Measurements from ENCODE around the gene NUP98. TPM values are rescaled to one million over a fixed set of nuclear protein-coding genes. Genes with fewer than 3 reads are reported as not detected.
"Not testable (repeated sequence)": the region's sequence is repeated elsewhere in the genome, so short reads cannot be mapped to it uniquely, and the experiment has no call there.

Gene NUP98
- total RNA-seq, 2 donors from 2014 or later = 98.0 to 131 TPM

DNA sequence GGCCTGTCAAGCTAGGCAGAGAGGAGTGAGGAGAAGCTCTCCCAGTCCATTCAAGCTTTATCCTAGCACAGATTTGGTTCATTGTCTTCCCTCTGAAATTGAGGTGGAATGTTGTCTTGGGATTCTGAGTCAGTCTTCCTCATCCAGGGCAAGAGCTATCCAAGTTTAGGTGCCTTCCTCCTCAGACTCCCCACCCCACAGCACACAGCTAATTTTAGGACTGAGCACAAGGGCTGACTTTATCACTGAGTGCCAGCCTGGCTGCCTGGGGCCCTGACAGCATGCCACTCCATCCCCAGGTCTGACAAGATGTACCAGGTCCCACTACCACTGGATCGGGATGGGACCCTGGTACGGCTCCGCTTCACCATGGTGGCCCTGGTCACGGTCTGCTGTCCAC is 13.6 kb upstream of the NUP98 start:
- no peaks in the 10 kb centered on the region for H3K9me3 Mint-ChIP-seq
- ATAC-seq (no peak), DNase-seq (ENCODE audit: low spot score in 2 of 2) (no peak)
- peaks cover 5 to 6% of the 10 kb centered on the region in 2 donors for H3K36me3 Mint-ChIP-seq
- no peak overlapping the region for H3K27ac Mint-ChIP-seq

DNA sequence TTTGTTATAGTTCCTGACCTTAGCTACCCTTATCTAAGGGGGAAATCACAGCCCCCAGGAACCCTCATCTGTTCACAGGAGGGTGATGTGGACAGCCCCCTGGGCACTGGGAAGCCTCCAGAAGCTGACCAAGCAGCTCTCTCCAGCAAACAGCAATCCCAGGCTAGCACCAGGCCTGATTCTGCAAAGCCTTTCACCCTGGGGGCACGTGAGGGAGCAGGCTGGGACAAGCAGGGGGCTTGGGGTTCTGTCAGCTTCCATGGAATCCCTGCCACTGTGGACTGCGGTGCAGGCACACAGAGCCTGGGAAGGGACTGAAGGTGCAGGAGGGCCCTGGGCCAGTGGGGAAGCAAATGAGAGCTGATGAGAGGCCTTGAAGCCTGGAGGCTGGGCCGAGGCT is 13.1 kb upstream of the NUP98 start:
- Mint-ChIP-seq H3K36me3 (peaks cover 5 to 6% of the 10 kb centered on the region in 2 donors), H3K9me3 (no peaks in the 10 kb centered on the region), H3K27ac (no peak overlapping the region)
- ATAC-seq (no peak), DNase-seq (ENCODE audit: low spot score in 2 of 2) (no peak)

DNA sequence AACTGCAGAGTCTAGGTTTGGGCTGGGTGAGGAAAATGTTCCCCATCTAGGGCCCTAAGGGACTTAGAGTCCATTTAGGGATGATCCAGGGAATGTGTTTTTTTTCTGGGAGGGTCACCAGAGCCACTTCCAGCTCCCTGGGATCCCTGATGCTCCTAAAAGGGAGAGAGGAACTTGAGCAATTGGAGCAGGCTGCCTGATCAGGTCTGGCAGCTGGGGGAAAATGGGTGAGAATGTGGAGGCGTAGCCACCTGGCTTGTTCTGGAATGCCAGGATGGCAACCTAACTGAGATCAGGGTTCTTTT is 12.2 kb upstream of the NUP98 start:
- H3K27ac Mint-ChIP-seq = no peak overlapping the region
- ATAC-seq = no peak
- H3K36me3 Mint-ChIP-seq = peaks cover 5 to 6% of the 10 kb centered on the region in 2 donors
- DNase-seq (ENCODE audit: low spot score in 2 of 2) = no peak
- H3K9me3 Mint-ChIP-seq = no peaks in the 10 kb centered on the region

DNA sequence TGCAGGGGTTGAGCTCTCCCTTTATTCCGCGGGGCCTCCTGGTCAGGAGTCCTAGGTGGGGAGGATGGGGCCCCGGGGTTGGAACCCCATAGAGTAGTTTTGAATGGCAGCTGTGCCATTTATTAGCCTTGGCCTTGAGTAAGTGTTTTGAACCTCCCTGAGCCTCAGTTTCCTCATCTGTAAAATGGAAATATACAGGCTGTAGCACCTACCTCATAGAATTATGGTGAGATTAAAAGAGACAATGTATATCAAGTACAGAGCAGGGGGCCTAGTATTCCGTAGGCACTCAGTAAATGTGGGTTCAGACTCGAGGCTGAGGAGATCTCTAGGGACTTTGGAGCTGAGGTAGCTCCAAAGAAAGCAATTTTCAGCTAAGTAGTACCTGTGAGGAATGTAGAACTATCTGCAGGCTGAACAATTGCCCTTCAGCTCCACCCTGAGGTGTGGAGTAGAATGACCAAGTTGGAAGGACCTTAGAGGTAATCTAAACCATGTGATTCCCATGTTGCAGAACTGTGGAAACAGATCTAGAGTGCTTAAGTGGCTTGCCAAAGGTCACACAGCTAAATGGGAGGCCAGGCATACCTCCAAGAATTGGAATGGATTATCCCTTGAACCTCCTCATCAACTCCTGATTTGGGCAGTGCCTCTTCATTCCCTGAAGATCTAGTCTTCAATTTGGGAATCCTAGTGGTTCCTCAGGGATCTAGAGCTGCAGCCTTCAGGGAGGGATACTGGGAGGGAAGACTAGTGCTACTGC is 11.7 kb upstream of the NUP98 start:
- Mint-ChIP-seq H3K36me3 (peaks cover 5 to 6% of the 10 kb centered on the region in 2 donors), H3K27ac (peak overlapping the region in 1 of 2 donors; percentile 94)
- ATAC-seq = peak; percentile 65 to 67

DNA sequence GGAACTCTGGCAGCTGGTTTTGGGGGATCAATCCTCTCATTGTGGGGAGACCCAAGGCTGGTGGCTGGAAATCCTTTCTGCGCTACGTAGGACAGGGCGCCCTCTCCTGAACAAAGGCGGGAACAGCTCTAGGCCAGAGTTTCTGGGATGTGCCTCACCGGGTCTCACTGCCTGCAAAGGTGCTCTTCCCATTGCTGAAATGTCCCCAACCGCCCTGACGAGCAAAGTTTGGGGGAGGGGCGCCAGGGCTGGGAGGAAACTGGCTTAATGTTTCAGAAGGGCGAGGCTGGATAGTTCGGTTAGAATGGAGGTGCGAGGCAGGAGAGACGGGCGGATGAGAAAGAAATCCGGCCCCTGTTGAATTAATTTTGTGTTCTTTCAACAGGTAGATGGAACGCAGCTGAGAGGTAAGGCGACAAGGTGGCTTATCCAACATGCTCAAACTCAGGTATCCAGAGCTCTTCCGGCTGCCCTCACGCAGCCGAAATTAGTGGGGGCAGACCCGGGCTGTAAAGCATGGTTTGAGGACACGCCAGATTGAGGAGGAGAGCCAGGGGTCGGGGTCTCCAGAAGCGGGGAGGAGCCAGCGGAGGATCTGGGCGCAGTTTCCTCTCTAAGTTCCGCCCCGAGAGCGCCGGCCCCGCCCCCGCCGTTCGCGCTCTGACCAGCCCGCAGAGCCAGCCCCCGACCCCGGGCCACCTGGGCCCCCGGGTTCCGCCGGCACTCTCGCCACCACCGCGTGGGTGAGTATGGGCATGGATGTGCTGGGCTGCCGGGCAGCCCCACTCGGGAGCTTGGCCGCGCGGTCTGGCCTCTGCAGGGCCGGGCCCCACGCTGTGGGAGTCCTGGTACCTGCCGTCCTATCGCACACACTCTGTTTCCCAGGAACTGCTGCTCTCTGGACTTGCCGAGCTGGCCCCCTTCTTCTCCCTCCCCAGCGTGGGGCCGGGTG is 10.8 kb upstream of the NUP98 start, which contains the start of gene PGAP2:
PGAP2 (plus strand) TSS at position 652 of the 952 bp plus-strand sequence. CDS start 2,700 bp downstream, outside the sequence.
- Mint-ChIP-seq H3K9me3 (no peaks in the 10 kb centered on the region), H3K27ac (peak within 1 kb of the TSS; percentile 94 to 96), H3K36me3 (peaks cover 5 to 6% of the 10 kb centered on the region in 2 donors)
- DNase-seq (ENCODE audit: low spot score in 2 of 2) (peak; percentile 66 to 70), ATAC-seq (peak; percentile 80 to 83)

More for the DNA sequence above, 11.7 kb upstream of the NUP98 start:
- no peaks in the 10 kb centered on the region for H3K9me3 Mint-ChIP-seq
- DNase-seq (ENCODE audit: low spot score in 2 of 2) = peak in 1 of 2 donors; percentile 33

DNA sequence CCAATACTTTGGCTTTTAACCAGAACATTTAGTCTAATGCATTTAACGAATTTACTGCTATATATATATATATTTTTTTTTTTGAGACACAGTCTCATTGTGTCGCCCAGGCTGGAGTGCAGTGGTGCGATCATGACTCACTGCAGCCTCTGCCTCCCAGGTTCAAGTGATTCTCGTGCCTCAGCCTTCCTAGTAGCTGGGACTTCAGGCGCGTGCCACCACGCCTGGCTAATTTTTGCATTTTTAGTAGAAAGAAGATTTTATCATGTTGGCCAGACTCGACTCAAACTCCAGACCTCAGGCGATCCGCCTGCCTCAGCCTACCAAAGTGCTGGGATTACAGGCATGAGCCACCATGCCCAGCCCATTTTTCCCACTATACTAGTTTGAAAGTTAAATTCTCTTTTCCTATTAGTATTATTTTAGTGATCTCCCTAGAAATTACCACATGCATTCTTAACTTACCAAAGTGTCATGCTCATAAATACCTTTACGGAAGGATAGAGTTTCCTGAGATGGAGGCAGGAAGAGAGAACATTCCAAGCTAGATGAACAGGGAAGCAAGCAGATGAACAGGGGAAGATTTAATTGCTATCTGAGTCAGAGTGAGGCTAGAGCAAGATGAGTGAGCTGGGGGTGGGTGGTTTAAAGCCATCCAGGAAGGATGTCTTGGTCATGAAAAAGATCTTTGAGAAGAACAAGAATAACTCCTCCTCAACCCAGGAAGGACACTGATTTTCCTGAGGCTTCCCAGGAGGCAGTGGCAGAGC is 6.6 kb upstream of the NUP98 start:
- Mint-ChIP-seq H3K36me3 (peaks cover 5 to 6% of the 10 kb centered on the region in 2 donors), H3K27ac (no peak overlapping the region), H3K9me3 (no peaks in the 10 kb centered on the region)
- ATAC-seq = no peak
- DNase-seq (ENCODE audit: low spot score in 2 of 2) = no peak

DNA sequence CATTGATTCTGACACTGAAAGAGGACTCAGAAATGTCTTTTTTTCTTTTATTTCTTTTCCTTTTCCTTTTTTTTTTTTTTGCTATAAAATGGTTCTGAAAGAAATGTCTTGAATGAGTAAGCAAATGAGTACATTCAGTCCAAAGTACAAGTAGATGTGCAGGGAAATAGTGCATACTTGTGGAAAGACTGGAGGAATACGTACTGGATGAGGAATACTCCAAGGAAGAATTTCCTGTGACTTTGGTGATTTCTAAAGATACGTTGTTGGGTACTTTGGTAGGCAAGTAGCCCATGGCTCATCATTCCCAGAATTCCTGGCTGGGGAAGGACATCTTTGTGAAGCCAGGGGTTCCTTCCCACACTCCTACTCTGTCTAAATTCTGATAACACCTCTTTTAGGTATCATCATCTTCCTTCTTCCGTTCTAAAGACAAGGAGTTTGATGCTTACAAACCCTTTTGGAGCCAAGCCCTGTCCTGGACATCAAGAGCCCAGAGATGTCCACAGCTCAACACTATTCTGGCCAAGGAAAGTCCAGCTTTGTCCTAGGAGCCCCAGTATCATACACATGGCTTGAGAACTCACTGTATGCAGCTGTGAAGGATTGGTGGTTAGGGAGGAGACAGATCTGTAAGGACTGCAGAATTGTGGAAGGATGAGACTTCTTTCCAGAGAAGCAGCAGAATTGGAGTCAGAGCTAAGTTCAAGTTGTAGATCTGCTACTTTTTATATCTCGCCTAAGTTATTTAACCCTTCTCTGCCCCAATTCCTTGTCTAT is 4.8 kb upstream of the NUP98 start:
- Mint-ChIP-seq H3K27ac (no peak overlapping the region), H3K9me3 (no peaks in the 10 kb centered on the region), H3K36me3 (no peaks in the 10 kb centered on the region)
- no peak for DNase-seq (ENCODE audit: low spot score in 2 of 2)
- no peak for ATAC-seq

DNA sequence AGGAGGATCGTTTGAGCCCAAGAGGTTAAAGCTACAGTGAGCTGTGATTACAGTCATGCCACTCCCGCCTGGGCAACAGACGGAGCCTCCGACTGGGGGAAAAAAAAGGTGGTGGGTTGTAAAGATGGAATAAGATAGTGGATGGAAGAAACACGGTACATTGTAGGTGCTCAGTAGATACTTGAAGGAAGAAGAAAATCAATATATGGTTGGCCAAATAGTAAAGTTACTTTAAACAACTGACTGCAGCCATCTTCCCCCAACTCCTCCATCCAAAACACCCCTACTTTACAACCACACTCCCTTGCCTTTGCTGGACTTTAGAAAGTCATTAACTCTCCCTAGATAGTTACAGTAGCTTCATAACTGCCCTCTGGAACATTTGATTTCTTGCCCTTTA is 2.5 kb upstream of the NUP98 start:
- Mint-ChIP-seq H3K27ac (peak overlapping the region in 1 of 2 donors; percentile 91), H3K9me3 (no peaks in the 10 kb centered on the region), H3K36me3 (peaks cover 12 to 16% of the 10 kb centered on the region in 2 donors)
- DNase-seq (ENCODE audit: low spot score in 2 of 2) (no peak), ATAC-seq (no peak)

DNA sequence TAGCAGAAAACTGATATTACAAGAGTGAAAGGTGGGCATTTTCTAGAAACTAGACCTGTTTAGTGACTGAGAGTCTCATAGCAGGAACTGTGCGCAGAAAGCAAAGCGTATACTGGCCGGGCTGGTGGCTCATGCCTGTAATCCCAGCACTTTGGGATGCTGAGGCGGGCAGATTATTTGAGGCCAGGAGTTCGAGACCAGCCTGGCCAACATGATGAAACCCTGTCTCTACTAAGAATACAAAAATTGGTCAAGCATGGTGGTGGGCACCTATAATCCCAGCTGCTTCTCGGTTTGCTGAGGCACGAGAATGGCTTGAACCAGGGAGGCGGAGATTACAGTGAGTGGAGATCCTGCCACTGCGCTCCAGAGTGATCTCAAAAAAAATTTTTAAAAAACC is 1.8 kb upstream of the NUP98 start:
- peaks cover 12 to 24% of the 10 kb centered on the region in 2 donors for H3K36me3 Mint-ChIP-seq

DNA sequence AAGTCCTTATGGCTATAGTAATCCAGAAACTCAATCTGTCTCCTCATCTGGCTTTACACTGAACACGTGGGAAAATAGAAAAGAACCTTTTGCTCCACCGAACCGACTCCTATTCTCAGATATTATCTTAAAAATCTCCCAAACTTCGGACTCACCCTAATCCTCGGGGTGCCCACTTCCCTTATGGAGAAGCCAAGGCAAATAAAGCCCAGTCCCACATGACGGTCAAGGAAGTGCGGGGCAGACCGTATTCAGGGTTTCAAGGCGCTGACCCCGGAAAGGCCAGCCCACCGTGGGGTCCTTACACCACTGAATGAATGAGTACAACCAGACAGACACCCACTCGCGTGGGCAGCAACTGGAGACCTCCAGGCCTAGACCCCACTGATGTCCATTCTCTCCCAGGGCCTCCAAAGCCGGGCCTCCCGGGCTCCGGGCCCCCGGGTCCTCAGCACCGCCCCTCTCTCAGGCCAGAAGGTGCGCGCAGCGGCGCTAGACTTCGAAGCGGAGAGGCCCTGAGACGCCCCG is 489 bp downstream of the NUP98 start:
- Mint-ChIP-seq H3K9me3 (no peaks in the 10 kb centered on the region), H3K27ac (peak overlapping the region; percentile 91 to 97), H3K36me3 (peaks cover 16 to 37% of the 10 kb centered on the region in 2 donors)
- DNase-seq (ENCODE audit: low spot score in 2 of 2) = no peak
- peak; percentile 17 to 31 for ATAC-seq

More for the DNA sequence above, 1.8 kb upstream of the NUP98 start:
- Mint-ChIP-seq H3K9me3 (no peaks in the 10 kb centered on the region), H3K27ac (peak overlapping the region; percentile 91 to 99)
- ATAC-seq (no peak), DNase-seq (ENCODE audit: low spot score in 2 of 2) (no peak)

DNA sequence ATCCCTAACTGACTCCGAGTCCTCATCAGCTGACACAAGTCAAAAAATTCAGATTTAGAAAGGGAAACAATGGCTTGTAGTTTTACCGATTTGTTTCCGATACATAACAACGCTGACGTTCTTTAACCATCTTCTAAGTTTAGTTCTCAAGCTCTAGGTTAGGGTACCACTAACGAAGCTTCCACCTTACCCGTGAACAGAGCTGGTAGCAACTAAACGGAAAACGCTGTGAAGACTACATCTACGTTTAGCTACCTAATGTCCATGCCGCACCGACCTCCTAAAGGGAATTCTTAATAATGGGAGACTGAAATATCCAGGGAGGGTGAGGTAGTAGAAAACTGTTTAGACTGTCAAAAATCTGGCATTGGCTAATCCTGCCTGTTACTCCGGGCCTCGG is 1.0 kb downstream of the NUP98 start:
- H3K27ac Mint-ChIP-seq = peak overlapping the region; percentile 91 to 97
- ATAC-seq (no peak), DNase-seq (ENCODE audit: low spot score in 2 of 2) (peak in 1 of 2 donors; percentile 14)
- H3K9me3 Mint-ChIP-seq = no peaks in the 10 kb centered on the region
- H3K36me3 Mint-ChIP-seq = peaks cover 16 to 37% of the 10 kb centered on the region in 2 donors

DNA sequence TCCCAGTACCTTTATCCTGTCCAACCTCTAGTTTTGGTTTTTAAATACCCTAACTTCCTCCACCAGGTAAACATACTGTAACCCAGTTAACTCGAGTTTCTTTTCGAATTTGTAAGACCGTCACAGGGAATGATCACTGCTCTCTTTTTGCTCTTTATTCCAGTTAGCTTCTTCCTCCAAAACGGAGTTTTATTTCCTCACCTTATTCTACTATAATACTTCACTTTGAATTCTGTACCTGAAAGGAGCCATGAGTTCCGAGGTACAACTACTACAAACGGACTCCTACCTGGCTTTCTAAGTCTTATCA is 1.4 kb downstream of the NUP98 start:
- no peak for ATAC-seq
- H3K36me3 Mint-ChIP-seq = peaks cover 16 to 37% of the 10 kb centered on the region in 2 donors
- H3K27ac Mint-ChIP-seq = peak overlapping the region; percentile 91 to 97
- no peak for DNase-seq (ENCODE audit: low spot score in 2 of 2)
- H3K9me3 Mint-ChIP-seq = no peaks in the 10 kb centered on the region

DNA sequence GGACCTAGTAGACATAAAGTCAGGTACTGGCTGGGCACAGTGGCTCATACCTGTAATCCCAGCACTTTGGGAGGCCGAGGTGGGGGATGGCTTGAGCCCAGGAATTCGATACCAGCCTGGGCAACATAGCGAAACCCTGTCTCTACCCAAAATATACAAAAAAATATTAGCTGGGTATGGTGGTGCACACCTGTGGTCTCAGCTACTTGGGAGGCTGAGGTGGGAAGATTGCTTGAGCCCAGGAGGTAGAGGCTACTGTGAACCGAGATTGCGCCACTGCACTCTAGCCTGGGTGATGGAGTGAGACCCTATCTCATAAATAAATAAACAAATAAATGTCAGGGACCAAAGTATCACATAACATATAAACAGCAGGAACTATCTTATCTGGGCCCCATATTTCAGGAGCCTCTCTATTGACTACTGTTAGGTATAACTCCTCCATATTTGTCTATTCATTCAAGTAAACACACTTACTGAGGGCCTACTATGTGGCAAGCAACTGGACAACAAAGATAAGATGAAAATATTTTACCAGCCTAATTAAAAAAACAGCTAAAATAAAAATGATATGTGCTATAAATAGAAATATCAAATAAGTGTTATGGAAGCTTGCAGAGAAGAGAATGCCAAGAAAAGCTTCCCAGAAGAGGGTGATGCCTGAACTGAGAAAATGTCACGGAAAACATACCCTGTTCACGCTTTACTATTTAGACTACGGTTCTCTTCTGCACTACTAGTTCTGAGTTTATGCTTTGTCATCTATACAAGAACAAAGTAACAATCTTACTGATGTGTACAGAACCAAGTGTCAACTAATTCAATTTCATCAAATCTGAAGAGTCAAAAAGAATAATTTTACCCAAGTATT is 2.0 kb downstream of the NUP98 start:
- H3K36me3 Mint-ChIP-seq = peaks cover 16 to 41% of the 10 kb centered on the region in 2 donors
- peak overlapping the region; percentile 91 to 97 for H3K27ac Mint-ChIP-seq
- DNase-seq (ENCODE audit: low spot score in 2 of 2) (peak in 1 of 2 donors; percentile 21), ATAC-seq (no peak)
- no peaks in the 10 kb centered on the region for H3K9me3 Mint-ChIP-seq

DNA sequence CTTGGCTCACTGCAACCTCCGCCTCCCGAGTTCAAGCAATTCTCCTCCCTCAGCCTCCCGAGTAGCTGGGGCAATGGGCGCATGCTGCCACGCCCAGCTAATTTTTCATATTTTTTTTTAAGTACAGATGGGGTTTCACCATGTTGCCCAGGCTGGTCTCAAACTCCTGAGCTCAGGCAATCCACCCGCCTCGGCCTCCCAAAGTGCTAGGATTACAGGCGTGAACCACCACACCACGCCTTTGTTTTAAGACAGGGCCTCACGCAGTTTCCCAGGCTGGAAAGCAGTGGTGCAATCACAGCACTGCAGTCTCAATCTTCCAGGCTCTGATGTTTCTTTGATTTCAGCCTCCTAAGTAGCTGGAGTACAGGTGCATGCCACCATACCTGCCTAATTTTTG is 3.0 kb downstream of the NUP98 start:
- H3K36me3 Mint-ChIP-seq = peaks cover 16 to 44% of the 10 kb centered on the region in 2 donors
- peak overlapping the region in 1 of 2 donors; percentile 36 for H3K27ac Mint-ChIP-seq
- ATAC-seq, H3K9me3 Mint-ChIP-seq: not testable (repeated sequence)
- peak in 1 of 2 donors; percentile 18 for DNase-seq (ENCODE audit: low spot score in 2 of 2)

All from activated naive CD4-positive, alpha-beta T cell treated with anti-CD3 and anti-CD28 coated beads, Interleukin-2, amount 50 U/mL, for 72 hours (primary cell).